NCI-H2196 treated with DMSO at 0.1 percent for 48 hours (cell line): Measurements from ENCODE around the gene GADL1.

Source experiments
- DNase-seq: peaks from one replicate; lab custom pipeline; 2025; ENCODE audit not compliant: unreplicated experiment; lab: John Stamatoyannopoulos, UW

Gene GADL1

GRCh38 chr3:30696403-30696819 lies 198.1 kb downstream of the GADL1 start:
- DNase-seq = no peak

GRCh38 chr3:30695302-30696061 lies 199.0 kb downstream of the GADL1 start:
- no peak for DNase-seq

- no peak for DNase-seq
These were observed 199.8 kb downstream of the GADL1 start for GRCh38 chr3:30694668-30695067.

- DNase-seq = no peak
These were observed 200.3 kb downstream of the GADL1 start for GRCh38 chr3:30694148-30694547.

GRCh38 chr3:30693470-30694120 lies 200.9 kb downstream of the GADL1 start:
- peak; percentile 5 for DNase-seq

- DNase-seq = no peak
These were observed 201.8 kb downstream of the GADL1 start for GRCh38 chr3:30692498-30693130.

GRCh38 chr3:30691944-30692343 lies 202.5 kb downstream of the GADL1 start:
- no peak for DNase-seq

- no peak for DNase-seq
These were observed 203.1 kb downstream of the GADL1 start for GRCh38 chr3:30691249-30691880.

GRCh38 chr3:30690199-30690598 lies 204.3 kb downstream of the GADL1 start:
- no peak for DNase-seq

GRCh38 chr3:30688776-30689641 lies 205.5 kb downstream of the GADL1 start:
- DNase-seq = no peak

- DNase-seq = no peak
These were observed 206.4 kb downstream of the GADL1 start for GRCh38 chr3:30687930-30688570.

GRCh38 chr3:30686799-30687198 lies 207.7 kb downstream of the GADL1 start:
- no peak for DNase-seq

GRCh38 chr3:30686176-30686575 lies 208.3 kb downstream of the GADL1 start:
- DNase-seq = no peak

GRCh38 chr3:30685267-30685667 lies 209.2 kb downstream of the GADL1 start:
- DNase-seq = no peak

GRCh38 chr3:30684356-30684755 lies 210.1 kb downstream of the GADL1 start:
- no peak for DNase-seq

GRCh38 chr3:30683769-30684168 lies 210.7 kb downstream of the GADL1 start:
- DNase-seq = no peak

GRCh38 chr3:30682434-30683155 lies 211.9 kb downstream of the GADL1 start:
- no peak for DNase-seq

GRCh38 chr3:30681649-30682211 lies 212.7 kb downstream of the GADL1 start:
- no peak for DNase-seq
